Progenitor cell of endocrine pancreas (in vitro differentiated cells): ENCODE results near the gene STK32B. TPM values are rescaled to one million over a fixed set of nuclear protein-coding genes. Genes with fewer than 3 reads are reported as not detected.

ENCODE experiments used
- DNase-seq: peaks from one replicate; pipeline ENCODE4 v3.0.0; 2021; ENCODE audit warnings: low spot score; ENCODE audit not compliant: unreplicated experiment
- H3K27ac Mint-ChIP-seq: 2 replicates; pipeline ENCODE4 v1.8.0; 2021; ENCODE audit warnings: mild to moderate bottlenecking, moderate library complexity, mixed read lengths
- H3K27me3 Mint-ChIP-seq: 2 replicates; pipeline ENCODE4 v1.8.0; 2021; ENCODE audit warnings: mixed read lengths
- H3K36me3 Mint-ChIP-seq: 2 replicates; pipeline ENCODE4 v1.8.0; 2022; ENCODE audit warnings: mixed read lengths; ENCODE audit not compliant: insufficient read depth
- H3K4me1 Mint-ChIP-seq: 2 replicates; pipeline ENCODE4 v1.8.0; 2021; ENCODE audit warnings: low read depth, mixed read lengths
- H3K4me3 Mint-ChIP-seq: 2 replicates; pipeline ENCODE4 v1.8.0; 2021; ENCODE audit warnings: low read depth, mild to moderate bottlenecking, moderate library complexity, mixed read lengths
- H3K9me3 Mint-ChIP-seq: 2 replicates; pipeline ENCODE4 v1.8.0; 2021; ENCODE audit warnings: low read depth, mixed read lengths
- CTCF ChIP-seq: fragments of 200-600 bp; sonication (generic); IDR thresholded peaks from one replicate; pipeline ENCODE4 v1.5.0; 2021; ENCODE audit warnings: antibody characterized with exemption, mild to moderate bottlenecking; ENCODE audit not compliant: unreplicated experiment
- total RNA-seq: library from RNA; stranded (reverse); gene quantifications from 2 replicates; pipeline ENCODE4 v1.2.1, GENCODE V29; 2021

The STK32B gene
- total RNA-seq, 1 donor from 2014 or later, result 0.36 TPM

- DNase-seq, result no peak
- Mint-ChIP-seq H3K4me1 (no peaks in the 10 kb centered on the region), H3K36me3 (no peaks in the 10 kb centered on the region), H3K27ac (no peak overlapping the region), H3K9me3 (peaks cover 7% of the 10 kb centered on the region), H3K4me3 (no peak overlapping the region), H3K27me3 (peaks cover 5% of the 10 kb centered on the region)
- TF ChIP-seq CTCF, result no peak
These were observed 28.3 kb downstream of the STK32B start for GRCh38 chr4:5079581-5079980.

- H3K36me3 Mint-ChIP-seq, result no peaks in the 10 kb centered on the region
- H3K27me3 Mint-ChIP-seq, result peaks cover 5% of the 10 kb centered on the region
- DNase-seq, result no peak
- peaks cover 16% of the 10 kb centered on the region for H3K9me3 Mint-ChIP-seq
- TF ChIP-seq CTCF, result no peak
- H3K4me1 Mint-ChIP-seq, result no peaks in the 10 kb centered on the region
- H3K4me3 Mint-ChIP-seq, result no peak overlapping the region
- H3K27ac Mint-ChIP-seq, result no peak overlapping the region
These were observed 30.2 kb downstream of the STK32B start for GRCh38 chr4:5081441-5081999.

GRCh38 chr4:5082376-5082775, 31.1 kb downstream of the STK32B start:
- Mint-ChIP-seq H3K36me3 (no peaks in the 10 kb centered on the region), H3K9me3 (peaks cover 19% of the 10 kb centered on the region), H3K27ac (no peak overlapping the region), H3K27me3 (peaks cover 5% of the 10 kb centered on the region), H3K4me3 (no peak overlapping the region), H3K4me1 (no peaks in the 10 kb centered on the region)
- no peak for TF ChIP-seq CTCF
- no peak for DNase-seq

- no peak for DNase-seq
- Mint-ChIP-seq H3K27me3 (peaks cover 13% of the 10 kb centered on the region), H3K4me1 (no peaks in the 10 kb centered on the region), H3K36me3 (no peaks in the 10 kb centered on the region), H3K27ac (no peak overlapping the region), H3K9me3 (peaks cover 27% of the 10 kb centered on the region), H3K4me3 (no peak overlapping the region)
- TF ChIP-seq CTCF, result no peak
These were observed 33.7 kb downstream of the STK32B start for GRCh38 chr4:5084911-5085475.

GRCh38 chr4:5086535-5086934, 35.3 kb downstream of the STK32B start:
- Mint-ChIP-seq H3K27me3 (peaks cover 13% of the 10 kb centered on the region), H3K4me1 (no peaks in the 10 kb centered on the region), H3K27ac (no peak overlapping the region), H3K36me3 (no peaks in the 10 kb centered on the region), H3K9me3 (peaks cover 22% of the 10 kb centered on the region), H3K4me3 (no peak overlapping the region)
- TF ChIP-seq CTCF, result no peak
- DNase-seq, result no peak
